Measurements from ENCODE around the gene TXNDC12.
A peak's percentile ranks its signal among the peaks of the same experiment; 100 is the strongest.
"Not testable (repeated sequence)": the region's sequence is repeated elsewhere in the genome, so short reads cannot be mapped to it uniquely, and the experiment has no call there.

TXNDC12 gene

DNA sequence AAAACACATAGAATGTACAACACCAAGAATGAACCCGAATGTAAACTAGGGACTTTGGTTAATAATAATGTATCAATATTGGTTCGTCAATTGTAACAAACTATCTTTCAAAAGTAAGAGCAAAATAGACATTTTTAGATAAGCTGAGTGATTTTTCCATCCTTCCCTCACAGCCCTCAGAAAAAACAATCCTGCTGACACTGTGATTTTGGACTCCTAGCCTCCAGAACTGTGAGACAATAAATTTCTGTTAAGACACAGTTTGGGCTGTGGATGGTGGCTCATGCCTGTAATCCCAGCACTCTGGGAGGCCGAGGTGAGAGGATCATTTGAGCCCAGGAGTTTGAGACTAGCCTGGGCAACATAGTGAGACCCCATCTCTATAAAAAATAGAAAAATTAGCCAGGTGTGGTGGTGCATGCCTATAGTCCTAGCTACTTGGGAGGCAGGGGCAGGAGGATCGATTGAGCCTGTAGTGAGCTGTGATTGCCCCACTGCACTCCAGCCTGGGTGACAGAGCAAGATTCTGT is 9.3 kb downstream of the TXNDC12 start:
- DNase-seq (ENCODE audit: low spot score): not testable (repeated sequence)

DNA sequence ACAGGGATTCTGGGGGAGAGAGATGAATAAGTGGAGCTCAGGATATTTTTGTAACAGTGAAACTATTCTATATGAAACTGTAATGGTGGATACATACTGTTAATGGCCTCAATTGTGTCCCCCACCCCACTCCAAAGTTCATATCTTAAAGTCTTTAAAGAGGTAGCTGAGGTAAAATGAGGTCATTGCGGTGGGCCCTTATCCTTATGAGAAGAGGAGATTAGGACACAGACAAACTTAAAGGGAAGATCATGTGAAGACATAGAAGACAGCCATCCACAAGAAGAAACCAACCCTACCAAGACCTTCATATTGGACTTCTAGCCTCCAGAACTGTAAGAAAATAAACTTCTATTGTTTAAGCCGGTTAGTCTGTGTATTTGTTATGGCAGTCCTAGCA is 9.8 kb downstream of the TXNDC12 start:
- DNase-seq (ENCODE audit: low spot score): no peak

DNA sequence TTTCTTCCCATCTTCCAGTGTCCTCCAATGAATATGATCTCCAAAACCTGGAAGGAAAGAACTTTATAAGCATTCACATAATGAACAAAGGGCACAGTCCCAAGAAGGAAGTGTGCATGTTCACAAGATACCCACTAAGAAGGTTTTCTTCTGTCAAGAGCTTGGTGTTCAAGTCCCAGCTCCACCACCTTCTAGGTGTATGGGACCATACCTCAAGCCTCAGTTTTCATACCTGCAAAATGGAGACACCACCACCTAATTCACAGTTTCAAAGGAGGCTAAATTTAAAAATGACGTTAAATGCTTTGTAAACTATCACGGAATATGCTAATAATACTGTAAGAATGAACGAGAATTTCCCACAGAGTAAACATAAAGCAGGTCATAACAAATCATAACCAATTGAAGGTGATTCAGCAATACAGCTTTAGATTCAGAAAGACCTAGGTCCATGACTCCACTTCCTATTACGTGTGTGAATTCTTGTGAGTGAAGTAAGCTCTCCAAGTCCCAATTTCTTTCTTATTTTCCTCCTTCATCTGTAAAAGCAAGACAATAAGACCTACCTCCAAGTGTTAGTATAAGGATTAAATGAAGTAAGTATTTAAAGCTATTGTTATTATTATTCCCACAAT is 13.3 kb downstream of the TXNDC12 start:
- no peak for DNase-seq (ENCODE audit: low spot score)

DNA sequence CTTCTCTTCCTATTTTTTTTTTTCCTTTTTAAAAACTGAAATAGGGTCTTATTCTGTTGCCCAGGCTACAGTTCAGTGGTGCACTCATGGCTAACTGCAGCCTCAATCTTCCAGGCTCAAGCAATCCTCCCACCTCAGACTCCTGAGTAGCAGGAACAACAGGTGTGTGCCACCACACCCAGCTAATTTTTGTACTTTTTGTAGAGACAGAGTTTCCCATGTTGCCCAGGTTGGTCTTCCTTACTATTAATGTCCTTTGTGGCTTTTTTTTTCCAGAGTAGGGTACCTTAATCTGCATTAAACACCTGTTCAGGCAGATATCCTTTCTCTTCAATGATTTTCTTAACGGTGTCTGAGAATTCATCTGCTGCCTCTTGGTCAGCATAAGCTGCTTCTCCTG is 17.1 kb downstream of the TXNDC12 start:
- DNase-seq (ENCODE audit: low spot score): no peak

DNA sequence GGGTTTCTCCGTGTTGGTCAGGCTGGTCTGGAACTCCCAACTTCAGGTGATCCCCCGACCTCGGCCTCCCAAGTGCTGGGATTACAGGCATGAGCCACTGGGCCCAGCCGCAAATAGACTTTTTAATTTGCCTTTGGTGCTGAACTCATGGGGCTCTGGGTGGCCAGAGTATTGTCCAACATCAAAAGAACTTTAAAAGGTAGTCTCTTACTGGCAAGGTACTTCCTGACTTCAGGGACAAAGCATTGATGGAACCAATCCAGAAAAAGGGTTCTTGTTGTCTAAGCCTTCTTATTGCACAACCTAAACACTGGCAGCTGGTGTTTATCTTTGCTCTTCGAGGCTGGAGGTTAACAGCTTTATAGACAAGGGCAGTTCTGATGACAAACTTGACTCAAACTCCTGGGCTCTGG is 17.6 kb downstream of the TXNDC12 start:
- DNase-seq (ENCODE audit: low spot score): no peak

DNA sequence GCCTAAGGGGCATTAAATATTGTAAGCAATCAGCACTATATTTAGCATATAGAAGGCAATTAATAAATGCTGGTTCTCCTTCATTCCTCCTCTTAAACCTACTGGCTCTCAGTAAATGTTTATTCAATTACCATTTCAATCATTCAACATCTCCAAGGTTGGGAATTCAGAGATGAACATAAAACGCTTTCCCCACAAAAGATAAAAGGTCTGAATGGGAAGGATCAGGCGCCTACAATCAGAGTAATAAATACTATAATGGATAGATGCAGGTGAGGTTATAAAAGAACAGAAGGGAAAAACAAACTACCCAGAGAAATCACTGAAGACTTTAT is 21.0 kb downstream of the TXNDC12 start:
- DNase-seq (ENCODE audit: low spot score): no peak

DNA sequence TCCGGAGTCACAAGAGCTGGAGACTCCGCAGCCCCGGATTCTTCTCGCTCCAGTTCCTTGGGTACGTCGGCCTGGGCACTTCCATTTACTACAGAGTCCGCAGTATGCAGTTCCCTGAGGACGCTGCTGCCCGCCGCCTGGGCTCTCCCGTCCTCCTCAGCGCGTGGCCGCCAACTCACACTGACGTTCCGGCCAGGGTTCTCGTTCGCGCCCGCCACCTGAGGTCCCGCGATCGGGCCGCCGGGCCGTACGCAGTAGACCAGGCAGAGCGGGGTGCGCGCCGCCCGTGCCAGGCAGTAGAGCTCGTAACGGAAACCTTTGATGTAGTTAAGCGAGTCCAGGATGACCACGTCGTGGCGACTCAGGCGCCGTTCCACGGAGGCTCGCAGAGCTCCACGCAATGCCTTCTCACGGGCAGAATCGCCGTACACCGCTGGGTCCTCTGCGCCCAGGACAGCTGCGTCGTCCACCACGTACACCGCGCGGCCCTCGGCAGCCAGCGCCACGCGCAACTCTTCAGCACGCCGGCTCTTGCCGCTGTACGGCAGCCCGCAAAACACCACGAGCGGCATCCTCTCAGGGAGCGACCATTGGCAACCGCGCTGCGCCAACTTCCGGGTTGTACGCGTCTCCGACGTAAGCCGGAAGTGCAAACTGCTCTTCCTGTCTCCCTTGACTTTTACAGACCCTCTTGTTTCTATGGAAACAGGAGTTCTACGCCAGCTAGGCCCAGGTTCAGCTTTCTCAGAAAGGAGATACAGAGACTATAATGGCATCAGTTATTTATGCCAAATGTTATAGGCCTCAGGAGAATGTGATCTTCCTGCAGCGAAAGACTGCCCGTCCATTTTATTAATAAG is 21.6 kb downstream of the TXNDC12 start, which contains the start of gene KTI12:
TSS of gene KTI12 (minus strand) at position 621 of the 860 bp plus-strand sequence. CDS start at position 572, 49 bp downstream.
- DNase-seq (ENCODE audit: low spot score): peak; percentile 84

DNA sequence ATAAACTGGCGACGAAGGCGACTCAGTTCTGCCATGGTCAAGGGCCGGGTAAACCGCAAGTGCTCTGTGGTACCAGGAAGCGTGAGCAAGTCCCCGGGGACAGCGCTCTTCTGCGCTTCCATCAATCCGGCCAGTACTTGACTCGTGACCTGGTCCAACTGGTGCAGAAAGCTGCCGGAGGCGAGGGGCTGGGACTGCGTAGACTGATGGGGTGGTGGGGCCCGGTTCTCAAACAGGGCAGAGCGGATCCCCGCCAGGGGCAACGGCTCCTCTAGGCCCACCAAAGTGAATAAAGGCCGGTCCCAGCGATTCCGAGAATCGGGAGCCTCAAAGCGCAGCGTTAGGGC is 22.2 kb downstream of the TXNDC12 start:
- DNase-seq (ENCODE audit: low spot score): no peak

DNA sequence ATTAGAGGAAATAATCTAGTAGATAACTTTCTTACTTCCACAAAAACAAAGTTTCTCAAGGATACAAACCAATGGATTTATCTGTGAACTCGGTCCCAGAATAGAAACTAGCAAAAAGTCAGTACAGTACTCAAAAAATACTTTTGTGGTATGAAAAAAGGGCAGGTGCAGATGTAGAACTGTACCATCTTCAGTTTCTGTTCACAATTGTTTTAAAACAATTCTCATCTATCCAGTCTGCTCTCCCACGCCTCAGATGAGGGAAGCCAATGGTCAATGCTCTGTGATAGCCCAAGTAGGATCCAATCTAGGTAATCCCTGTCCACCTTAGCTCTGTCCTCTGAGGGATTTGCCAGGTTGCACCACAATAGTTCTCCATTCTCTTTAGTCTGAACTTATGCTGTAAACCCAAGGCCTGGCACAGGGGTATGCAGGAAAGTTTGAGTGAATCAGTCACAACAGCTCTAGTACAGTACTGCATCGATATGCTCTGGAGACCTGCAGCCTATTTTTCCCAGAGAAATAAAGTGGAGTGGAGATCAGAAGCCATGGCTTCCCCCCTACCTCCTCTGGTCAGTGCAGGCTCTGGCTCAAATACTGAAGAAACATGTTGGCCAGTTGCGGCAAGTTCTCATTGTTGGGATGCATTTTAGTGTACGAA is 22.7 kb downstream of the TXNDC12 start:
- no peak for DNase-seq (ENCODE audit: low spot score)

DNA sequence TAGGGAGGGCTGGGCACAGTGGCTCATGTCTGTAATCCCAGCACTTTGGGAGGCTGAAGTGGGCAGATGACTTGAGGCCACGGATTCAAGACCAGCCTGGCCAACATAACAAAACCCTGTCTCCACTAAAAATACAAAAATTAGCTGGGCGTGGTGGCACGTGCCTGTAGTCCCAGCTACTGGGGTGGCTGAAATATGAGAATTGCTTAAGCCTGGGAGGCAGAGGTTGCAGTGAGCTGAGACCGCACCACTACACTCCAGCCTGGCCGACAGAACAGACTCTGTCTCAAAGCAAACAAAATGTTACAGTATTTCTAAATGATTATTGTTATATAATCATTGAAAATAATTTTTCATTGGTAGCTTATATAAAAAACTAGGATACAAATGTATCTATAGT is 26.2 kb downstream of the TXNDC12 start:
- DNase-seq (ENCODE audit: low spot score): not testable (repeated sequence)

DNA sequence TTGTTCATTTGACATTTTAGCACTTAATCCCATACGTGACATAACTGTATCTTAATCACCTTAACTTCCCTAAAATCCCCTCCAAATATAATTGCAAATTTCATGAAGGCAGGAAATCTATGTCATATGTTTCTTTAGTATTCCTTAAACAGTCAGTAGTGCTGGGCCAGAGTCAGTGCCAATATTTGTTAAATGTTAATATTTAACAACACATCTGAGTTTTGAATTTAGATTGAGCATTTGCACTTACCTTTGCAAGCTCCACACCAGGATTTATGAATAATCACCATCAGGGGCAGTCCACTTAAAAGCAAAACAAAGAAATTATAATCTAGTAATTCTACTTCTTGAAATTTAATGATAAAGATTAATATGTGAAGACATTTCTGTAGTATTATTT is 26.7 kb downstream of the TXNDC12 start:
- DNase-seq (ENCODE audit: low spot score): no peak

DNA sequence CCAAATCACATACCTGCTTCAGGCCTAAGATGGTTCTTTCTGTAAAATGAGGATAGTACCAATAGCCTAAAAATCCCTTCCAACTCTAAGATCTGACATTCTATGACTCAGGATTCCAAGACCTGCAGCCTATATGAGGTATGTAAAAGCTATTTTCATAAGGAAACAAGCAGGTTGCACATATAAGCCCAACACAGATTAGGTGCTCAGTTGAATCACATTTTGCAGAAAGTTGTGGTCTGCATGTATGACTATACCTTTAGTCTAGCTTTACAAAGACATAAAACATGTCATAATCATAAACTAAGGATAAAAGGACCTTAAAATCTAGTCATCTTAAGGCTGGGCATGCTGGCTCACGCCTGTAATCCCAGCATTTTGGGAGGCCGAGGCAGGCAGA is 28.7 kb downstream of the TXNDC12 start:
- DNase-seq (ENCODE audit: low spot score): no peak

DNA sequence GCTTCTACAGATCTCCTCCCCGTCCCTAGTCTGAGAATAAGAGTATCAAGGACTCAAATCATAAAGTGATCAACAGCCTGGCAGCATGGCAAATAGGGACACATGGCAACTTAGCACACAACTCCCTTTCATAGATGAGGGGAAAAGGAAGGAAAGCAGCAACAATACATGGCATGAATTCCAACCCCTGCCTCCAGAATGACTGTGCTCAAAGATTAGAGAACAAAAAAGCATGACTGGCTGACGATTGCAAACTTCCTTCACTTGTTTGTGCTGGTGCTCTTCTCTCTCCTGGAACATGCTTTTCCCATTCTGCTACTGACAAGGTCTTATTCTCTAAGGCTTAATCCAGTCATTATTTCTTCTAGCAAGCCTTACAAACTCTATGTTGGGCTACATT is 32.9 kb downstream of the TXNDC12 start:
- DNase-seq (ENCODE audit: low spot score): no peak

DNA sequence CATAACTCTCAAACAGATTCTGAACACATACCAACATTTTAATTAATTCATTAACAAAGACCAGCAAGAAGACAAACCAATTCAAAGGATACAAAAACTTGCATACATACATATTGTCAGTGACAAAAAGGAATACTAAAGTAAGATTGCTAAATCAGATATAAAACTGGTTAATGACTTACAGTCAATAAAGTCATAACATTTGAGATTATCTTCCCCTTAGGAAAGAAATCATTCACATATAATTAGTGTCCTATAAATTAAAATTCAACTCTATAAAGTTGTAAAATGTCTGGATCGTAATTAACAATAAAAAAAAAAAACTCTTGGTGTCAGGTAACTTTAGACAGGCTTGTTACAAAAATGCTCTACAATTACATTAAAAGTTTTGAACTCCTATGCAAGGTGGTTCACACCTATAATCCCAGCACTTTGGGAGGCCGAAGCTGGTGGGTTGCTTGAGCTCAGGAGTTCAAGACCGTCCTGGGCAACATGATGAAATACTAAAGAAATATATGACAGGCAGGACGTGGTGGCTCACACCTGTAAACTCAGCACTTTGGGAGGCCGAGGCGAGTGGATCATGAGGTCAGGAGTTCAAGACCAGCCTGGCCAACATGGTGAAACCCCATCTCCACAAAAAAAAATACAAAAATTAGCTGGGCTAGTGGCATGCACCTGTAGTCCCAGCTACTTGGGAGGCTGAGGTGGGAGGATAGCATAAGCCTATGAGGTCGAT is 46.8 kb downstream of the TXNDC12 start:
- no peak for DNase-seq (ENCODE audit: low spot score)

DNA sequence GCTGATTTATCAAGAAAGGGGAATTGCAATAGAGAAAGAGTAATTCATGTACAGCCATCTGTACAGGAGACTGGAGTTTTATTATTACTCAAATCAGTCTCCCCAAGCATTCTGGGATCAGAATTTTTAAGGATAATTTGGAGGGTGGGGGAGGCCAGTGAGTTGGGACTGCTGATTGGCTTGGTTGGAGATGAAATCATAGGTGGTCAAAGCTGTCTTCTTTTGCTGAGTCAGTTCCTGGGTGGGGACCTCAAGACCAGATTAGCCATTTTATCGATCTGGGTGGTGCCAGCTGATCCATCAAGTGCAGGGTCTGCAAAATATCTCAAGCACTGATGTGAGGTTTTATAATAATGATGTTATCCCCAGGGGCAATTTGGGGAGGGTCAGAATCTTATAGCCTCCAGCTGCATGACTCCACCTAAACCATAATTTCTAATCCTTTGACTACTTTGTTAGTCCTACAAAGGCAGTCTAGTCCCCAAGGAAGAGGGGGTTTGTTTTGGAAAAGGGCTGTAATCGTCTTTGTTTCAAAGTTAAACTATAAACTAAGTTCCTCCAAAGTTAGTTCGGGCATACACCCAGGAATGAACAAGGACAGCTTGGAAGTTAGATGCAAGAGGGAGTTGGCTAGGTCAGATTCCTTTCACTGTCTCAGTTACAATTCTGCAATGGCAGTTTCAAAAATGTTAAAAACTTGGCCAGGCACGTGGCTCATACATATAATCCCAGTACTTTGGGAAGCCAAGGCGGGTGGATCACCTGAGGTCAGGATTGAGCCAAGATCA is 47.6 kb downstream of the TXNDC12 start:
- no peak for DNase-seq (ENCODE audit: low spot score)

DNA sequence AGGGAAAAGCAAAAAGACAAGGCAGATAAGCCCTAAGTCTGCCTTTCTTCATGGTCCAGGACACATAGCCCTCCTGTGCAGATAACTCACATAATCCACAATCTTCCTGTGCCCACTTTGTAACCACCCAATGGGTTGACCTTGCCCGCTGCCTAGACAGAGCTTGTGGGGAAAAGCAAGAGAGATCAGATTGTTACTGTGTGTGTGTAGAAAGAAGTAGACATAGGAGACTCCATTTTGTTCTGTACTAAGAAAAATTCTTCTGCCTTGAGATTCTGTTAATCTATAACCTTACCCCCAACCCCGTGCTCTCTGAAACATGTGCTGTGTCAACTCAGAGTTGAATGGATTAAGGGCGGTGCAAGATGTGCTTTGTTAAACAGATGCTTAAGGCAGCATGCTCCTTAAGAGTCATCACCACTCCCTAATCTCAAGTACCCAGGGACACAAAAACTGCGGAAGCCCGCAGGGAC is 48.9 kb downstream of the TXNDC12 start:
- DNase-seq (ENCODE audit: low spot score): not testable (repeated sequence)

DNA sequence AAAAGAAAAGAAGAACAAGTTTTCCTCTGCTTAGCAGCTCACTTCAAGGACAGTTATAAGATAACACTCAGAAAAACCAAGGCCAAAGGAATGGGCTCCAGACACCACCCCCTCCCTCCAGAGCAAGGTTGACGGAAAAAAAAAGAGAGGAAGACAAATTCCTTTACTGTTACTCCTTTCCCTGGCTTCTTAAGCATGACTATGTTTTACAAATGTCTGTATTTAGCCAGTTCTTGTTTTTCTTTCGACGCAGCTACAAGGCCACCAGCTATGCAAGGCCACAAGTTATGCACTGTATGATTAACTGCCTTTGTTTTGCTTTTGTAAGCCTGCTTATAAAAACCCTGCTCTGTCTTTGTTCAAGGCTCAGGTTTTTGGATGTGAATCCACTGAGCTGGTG is 49.4 kb downstream of the TXNDC12 start:
- not testable (repeated sequence) for DNase-seq (ENCODE audit: low spot score)

DNA sequence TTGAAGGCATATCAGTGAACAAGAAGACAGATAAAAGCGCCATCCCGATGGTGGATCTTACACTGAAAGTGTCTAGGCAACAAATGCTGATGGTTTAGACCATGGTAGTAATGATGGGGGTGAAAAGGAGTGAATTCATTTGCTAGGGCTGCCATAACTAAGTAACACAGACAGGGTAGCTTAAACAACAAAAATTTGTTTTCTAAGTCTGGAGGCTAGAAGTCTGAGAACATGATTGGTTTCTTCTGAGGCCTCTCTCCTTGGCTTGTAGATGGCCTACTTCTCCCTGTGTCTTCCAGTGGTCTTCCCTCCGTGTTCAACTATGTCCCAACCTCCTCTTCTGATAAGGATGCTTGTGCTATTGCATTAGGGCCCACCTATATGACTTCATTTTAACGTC is 51.1 kb downstream of the TXNDC12 start:
- no peak for DNase-seq (ENCODE audit: low spot score)

DNA sequence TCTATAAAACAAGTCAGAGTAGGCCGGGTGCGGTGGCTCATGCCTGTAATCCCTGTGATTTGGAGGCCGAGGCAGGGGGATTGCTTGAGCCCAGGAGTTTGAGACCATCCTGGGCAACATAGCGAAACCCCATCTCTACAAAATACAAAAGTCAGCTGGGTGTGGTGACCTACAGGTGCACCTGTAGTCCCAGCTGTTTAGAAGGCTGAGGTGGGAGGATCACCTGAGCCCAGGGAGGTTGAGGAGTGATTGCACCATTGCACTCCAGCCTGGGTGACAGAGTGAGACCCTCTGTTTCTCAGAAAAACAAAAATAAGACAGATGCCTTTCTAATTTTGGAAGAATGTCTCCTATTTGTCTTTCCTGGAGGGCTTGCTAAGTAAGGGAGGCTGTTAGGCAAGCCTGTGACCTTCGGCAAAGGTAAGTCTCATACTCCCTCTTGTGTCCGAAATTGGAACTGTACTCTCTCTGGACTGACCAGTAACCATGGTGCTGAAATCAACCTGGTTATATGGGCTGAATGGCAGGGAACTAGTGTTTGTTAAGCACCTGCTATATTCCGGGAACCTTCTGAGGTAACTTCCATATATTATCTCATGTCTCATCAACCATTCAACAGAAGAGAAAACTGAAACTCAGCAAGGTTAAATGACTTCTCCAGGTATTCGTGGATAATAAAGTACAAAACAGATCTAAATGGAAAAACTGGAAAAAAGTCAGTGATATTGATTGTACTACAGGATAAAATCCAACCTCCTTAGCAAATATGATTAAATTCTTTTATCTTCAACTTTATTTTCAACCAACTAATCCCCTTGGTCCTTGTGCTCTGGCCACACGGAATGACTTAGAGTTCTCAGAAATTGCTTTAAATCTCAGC is 52.7 kb downstream of the TXNDC12 start:
- peak; percentile 80 for DNase-seq (ENCODE audit: low spot score)

DNA sequence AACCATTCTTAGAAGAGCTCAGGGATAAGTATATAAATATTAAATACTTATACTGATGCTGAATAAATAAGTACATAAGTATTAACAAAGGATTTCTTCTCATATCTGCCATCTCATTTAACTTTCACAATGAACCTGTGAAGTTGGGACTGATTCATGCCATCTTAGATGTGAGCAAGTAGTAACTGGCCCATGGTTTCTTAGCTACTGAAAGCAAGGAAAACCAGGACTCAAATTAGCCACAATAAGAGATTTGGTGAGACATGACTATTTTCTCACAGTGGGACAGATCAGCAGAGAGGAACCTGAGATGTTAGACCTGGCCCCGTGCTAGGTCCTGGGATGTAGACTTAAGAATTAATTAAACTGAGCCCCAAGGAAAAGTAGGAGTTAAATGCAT is 56.3 kb downstream of the TXNDC12 start:
- no peak for DNase-seq (ENCODE audit: low spot score)
